ENCODE results near the gene MDN1. TPM values are rescaled to one million over a fixed set of nuclear protein-coding genes. Genes with fewer than 3 reads are reported as not detected.

MDN1 gene
- total RNA-seq, 1 donor from 2014 or later: 61.7 TPM

DNA sequence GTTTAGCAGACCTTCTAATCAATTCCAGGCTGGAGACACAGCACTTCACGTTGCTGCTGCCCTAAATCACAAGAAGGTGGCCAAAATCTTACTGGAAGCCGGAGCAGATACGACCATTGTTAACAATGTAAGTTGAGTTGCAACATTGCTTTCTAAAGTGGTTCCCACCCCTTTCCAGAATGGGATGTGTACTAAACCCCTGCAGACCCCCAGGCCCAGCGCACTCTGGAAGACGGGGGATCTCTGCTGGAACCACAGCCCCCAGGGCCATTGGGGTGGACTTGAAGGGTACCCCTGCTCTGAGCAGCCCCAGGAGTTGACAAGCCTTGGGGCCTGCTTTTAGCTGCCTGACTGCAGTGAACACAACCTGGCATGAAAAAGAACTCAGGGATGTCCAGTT is 203.1 kb downstream of the MDN1 start:
- H3K4me1 Mint-ChIP-seq (ENCODE audit: low read depth): no peaks in the 10 kb centered on the region
- intact Hi-C loops (cut with micrococcal nuclease): no loop called here
- H3K4me3 Mint-ChIP-seq (ENCODE audit: low read depth): no peak overlapping the region

DNA sequence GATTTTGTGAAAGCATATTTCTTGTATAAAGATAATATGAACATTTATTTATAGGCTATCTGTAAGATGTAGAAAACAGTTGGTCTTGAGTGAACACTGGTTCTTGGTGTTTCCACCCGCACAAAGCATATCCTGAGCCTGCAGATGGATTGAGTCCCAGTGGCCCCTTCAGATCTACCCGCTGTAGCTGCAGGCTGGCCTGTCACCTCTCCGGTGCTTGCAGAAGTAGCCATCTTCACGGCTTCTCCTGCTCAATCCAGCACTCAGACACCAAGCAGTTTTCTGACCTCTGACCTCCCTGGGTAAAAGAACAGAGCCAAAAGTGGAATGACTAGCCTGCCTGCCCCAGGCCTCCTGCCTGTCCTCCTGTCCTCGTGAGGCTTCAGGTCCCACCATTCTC is 203.7 kb downstream of the MDN1 start:
- Mint-ChIP-seq H3K36me3 (ENCODE audit: low read depth) (no peaks in the 10 kb centered on the region), H3K27ac (no peak overlapping the region), H3K4me1 (ENCODE audit: low read depth) (no peaks in the 10 kb centered on the region), H3K4me3 (ENCODE audit: low read depth) (no peak overlapping the region), H3K9me3 (no peaks in the 10 kb centered on the region), H3K27me3 (ENCODE audit: low read depth) (no peaks in the 10 kb centered on the region)
- intact Hi-C loops (cut with micrococcal nuclease): no loop called here
- DNase-seq (ENCODE audit: low spot score): no peak

More for the DNA sequence above, 203.1 kb downstream of the MDN1 start:
- Mint-ChIP-seq H3K9me3 (no peaks in the 10 kb centered on the region), H3K36me3 (ENCODE audit: low read depth) (no peaks in the 10 kb centered on the region), H3K27me3 (ENCODE audit: low read depth) (no peaks in the 10 kb centered on the region), H3K27ac (no peak overlapping the region)
- no peak for DNase-seq (ENCODE audit: low spot score)

DNA sequence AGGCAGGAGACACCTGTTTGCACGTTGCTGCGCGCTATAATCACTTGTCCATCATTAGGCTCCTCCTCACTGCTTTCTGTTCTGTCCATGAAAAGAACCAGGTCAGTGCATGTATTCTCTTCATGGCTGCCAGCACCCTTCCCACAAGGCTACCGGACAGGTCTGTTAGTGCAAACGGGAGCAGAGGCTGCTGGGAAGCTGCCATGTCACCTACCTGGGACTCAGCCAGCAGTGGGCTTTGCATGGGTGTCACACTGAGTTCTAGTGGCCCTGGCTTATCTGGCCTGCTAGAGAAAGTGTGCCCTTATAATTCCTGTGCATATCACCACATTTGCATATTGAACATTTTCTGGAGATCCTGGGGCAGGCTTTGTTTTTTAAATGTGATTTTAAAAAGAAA is 205.8 kb downstream of the MDN1 start:
- H3K9me3 Mint-ChIP-seq: no peaks in the 10 kb centered on the region
- no peak for DNase-seq (ENCODE audit: low spot score)
- no peak overlapping the region for H3K27ac Mint-ChIP-seq
- H3K36me3 Mint-ChIP-seq (ENCODE audit: low read depth): no peaks in the 10 kb centered on the region
- no peaks in the 10 kb centered on the region for H3K4me1 Mint-ChIP-seq (ENCODE audit: low read depth)
- H3K4me3 Mint-ChIP-seq (ENCODE audit: low read depth): no peak overlapping the region
- intact Hi-C loops (cut with micrococcal nuclease): no loop called here
- H3K27me3 Mint-ChIP-seq (ENCODE audit: low read depth): no peaks in the 10 kb centered on the region

DNA sequence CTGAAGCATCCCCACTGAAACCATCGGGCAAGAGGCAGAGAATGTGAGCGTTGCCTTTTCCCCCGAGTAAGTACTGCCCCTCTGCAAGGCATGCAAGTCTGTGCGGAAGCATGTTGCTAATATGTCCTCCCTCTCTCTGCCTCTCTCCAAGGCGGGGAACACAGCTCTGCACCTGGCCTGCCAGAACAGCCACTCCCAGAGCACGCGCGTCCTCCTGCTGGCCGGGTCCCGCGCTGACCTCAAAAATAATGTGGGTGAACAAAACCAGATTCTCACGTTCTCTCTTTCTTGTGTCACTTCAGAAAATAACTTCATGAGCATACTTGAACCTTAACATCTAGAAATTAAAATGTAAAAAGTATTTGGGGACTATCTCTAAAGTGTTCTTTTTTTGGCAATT is 207.5 kb downstream of the MDN1 start:
- intact Hi-C loops (cut with micrococcal nuclease): no loop called here
- Mint-ChIP-seq H3K4me3 (ENCODE audit: low read depth) (no peak overlapping the region), H3K36me3 (ENCODE audit: low read depth) (no peaks in the 10 kb centered on the region), H3K27me3 (ENCODE audit: low read depth) (no peaks in the 10 kb centered on the region), H3K27ac (no peak overlapping the region), H3K4me1 (ENCODE audit: low read depth) (no peaks in the 10 kb centered on the region), H3K9me3 (no peaks in the 10 kb centered on the region)
- no peak for DNase-seq (ENCODE audit: low spot score)

DNA sequence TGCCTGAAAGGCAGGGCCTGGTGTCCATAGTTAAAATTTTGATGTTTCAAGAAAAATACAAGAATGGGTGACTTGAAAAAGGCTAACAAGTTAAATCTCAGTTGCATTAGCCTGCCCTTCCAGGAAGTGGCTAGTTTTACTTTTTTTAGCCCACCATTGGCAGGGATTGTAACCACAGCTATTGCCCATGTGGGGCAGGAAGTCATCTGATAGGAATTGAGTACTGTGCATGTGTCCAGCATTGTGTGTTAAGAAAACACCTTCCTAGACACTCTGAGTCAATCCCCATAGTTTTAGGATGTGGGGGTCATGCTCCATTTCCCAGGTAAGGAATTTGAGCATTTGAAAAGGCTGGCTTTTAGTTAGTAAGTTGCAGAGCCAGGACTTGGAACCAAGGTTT is 207.9 kb downstream of the MDN1 start:
- DNase-seq (ENCODE audit: low spot score): no peak
- intact Hi-C loops (cut with micrococcal nuclease): no loop called here
- Mint-ChIP-seq H3K9me3 (no peaks in the 10 kb centered on the region), H3K4me1 (ENCODE audit: low read depth) (no peaks in the 10 kb centered on the region), H3K36me3 (ENCODE audit: low read depth) (no peaks in the 10 kb centered on the region), H3K27ac (no peak overlapping the region), H3K4me3 (ENCODE audit: low read depth) (no peak overlapping the region), H3K27me3 (ENCODE audit: low read depth) (no peaks in the 10 kb centered on the region)

DNA sequence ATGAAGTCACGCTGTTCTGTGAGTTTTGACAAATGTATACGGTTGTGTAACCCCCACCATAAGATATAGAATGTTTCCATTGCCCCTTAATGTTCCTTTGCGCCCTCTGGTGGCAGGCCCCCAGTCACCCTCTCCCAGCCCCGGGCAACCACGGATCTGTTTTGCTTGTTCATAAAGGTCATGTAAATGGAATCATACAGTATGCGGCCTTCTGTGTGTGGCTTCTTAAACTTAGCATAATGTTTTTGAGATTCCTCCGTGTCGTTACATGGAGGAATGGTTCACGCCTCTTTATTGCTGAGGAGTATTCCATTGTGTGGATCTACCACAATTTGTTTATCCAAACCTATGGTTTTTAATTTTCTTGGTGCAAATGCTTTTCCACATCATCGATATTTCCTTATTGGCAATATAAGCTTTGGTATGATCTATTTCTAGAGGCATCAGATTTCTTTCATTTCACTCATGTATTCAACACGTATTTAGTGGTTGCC is 209.4 kb downstream of the MDN1 start:
- H3K27me3 Mint-ChIP-seq (ENCODE audit: low read depth): no peaks in the 10 kb centered on the region
- H3K4me1 Mint-ChIP-seq (ENCODE audit: low read depth): no peaks in the 10 kb centered on the region

DNA sequence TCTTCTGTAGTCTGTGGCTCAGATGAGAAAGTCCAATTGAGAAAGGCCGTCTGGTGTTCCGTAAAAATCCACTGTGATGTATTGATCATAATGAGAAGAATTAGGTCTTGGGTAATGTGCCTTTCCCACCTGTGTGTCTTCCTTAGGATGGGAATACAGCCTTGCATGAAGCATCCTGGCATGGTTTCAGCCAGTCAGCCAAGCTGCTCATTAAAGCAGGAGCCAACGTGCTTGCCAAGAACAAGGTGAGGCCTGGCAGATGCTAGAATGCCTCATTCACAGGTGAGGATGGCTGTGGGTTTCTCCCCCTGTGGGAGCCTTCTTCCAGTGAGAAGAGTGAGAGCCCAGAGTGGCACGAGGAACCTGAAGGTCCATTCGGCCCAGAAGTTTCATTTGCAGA is 213.7 kb downstream of the MDN1 start:
- intact Hi-C loops (cut with micrococcal nuclease): no loop called here
- no peak for DNase-seq (ENCODE audit: low spot score)
- no peak overlapping the region for H3K27ac Mint-ChIP-seq
- H3K36me3 Mint-ChIP-seq (ENCODE audit: low read depth): no peaks in the 10 kb centered on the region
- H3K9me3 Mint-ChIP-seq: no peaks in the 10 kb centered on the region
- no peaks in the 10 kb centered on the region for H3K27me3 Mint-ChIP-seq (ENCODE audit: low read depth)
- no peak overlapping the region for H3K4me3 Mint-ChIP-seq (ENCODE audit: low read depth)
- no peaks in the 10 kb centered on the region for H3K4me1 Mint-ChIP-seq (ENCODE audit: low read depth)

More for the DNA sequence above, 209.4 kb downstream of the MDN1 start:
- peak; percentile 57 for DNase-seq (ENCODE audit: low spot score)
- no peak overlapping the region for H3K27ac Mint-ChIP-seq
- no peak overlapping the region for H3K4me3 Mint-ChIP-seq (ENCODE audit: low read depth)
- intact Hi-C loops (cut with micrococcal nuclease): loop anchor here (1.0 kb wide), 2 partner anchors 178 to 242 kb away; no protein-coding TSS in a partner anchor
- H3K9me3 Mint-ChIP-seq: no peaks in the 10 kb centered on the region
- no peaks in the 10 kb centered on the region for H3K36me3 Mint-ChIP-seq (ENCODE audit: low read depth)

DNA sequence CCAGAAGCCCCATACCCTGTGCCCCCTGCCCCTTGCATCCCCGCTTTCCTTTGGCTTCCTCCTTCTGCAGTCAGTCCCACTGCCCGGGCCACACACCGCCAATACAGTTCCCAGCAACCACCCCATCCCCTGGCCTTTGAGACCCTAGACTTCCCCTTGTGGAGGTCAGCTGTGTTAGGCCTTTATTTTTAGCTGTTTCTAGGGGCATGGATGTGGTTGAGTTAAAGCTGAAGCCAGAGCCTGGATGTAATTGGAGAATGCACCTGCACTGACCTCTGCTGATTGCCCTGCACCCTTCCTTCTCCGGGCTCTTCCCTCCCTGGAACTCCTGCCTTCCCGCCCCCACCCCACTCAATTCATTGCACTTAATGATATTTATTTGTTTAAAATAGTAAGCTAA is 214.9 kb downstream of the MDN1 start:
- Mint-ChIP-seq H3K27me3 (ENCODE audit: low read depth) (no peaks in the 10 kb centered on the region), H3K9me3 (no peaks in the 10 kb centered on the region), H3K4me1 (ENCODE audit: low read depth) (no peaks in the 10 kb centered on the region), H3K27ac (no peak overlapping the region), H3K36me3 (ENCODE audit: low read depth) (no peaks in the 10 kb centered on the region), H3K4me3 (ENCODE audit: low read depth) (no peak overlapping the region)
- DNase-seq (ENCODE audit: low spot score): no peak
- intact Hi-C loops (cut with micrococcal nuclease): no loop called here

DNA sequence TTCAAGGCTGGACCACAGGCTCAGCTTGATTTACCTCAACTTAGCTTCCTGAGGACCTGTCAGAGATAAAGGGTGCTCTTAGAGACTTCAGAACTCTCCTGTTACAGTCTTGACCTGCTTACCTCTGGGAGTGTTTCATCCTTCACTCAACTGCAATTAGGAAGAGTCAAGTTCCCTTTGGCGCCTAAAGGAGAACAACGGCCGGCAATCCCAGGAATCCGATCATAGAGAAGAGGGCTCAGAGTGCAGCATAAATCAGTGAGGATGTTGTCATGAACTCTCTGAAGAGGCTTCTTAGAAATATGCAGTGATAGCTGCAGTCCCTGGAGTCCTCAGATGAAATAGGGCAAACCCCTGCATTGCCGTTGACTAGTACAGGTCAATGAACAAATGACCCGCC is 217.4 kb downstream of the MDN1 start:
- Mint-ChIP-seq H3K36me3 (ENCODE audit: low read depth) (peaks cover 3% of the 10 kb centered on the region), H3K4me1 (ENCODE audit: low read depth) (peaks cover 13% of the 10 kb centered on the region), H3K4me3 (ENCODE audit: low read depth) (no peak overlapping the region), H3K27me3 (ENCODE audit: low read depth) (no peaks in the 10 kb centered on the region), H3K9me3 (peaks cover 3% of the 10 kb centered on the region), H3K27ac (no peak overlapping the region)
- intact Hi-C loops (cut with micrococcal nuclease): no loop called here
- no peak for DNase-seq (ENCODE audit: low spot score)

DNA sequence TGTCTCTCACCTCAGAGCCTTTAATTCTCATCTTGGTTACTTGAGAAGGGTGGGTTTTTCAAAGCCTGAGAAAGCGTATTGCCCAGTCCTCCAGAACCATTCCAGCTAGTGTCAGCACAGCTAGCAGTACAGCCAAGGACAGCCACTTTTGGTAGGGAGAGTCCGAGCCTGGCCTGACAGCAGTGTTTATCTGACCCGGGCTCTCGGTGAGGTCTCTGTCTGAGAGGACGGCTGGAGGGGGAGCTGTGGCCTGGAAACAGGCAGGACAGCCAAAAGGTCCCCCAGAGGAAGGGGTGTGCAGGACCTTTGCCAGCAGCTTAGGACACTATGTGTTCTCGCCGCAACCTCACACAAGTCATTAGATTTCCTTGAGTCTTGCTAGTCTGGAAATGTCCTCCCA is 219.9 kb downstream of the MDN1 start:
- H3K36me3 Mint-ChIP-seq (ENCODE audit: low read depth): peaks cover 14% of the 10 kb centered on the region
- intact Hi-C loops (cut with micrococcal nuclease): loop anchor here (5.0 kb wide), 2 partner anchors 167 to 232 kb away; partner anchors contain the start of gene ANKRD6
- DNase-seq (ENCODE audit: low spot score): no peak

DNA sequence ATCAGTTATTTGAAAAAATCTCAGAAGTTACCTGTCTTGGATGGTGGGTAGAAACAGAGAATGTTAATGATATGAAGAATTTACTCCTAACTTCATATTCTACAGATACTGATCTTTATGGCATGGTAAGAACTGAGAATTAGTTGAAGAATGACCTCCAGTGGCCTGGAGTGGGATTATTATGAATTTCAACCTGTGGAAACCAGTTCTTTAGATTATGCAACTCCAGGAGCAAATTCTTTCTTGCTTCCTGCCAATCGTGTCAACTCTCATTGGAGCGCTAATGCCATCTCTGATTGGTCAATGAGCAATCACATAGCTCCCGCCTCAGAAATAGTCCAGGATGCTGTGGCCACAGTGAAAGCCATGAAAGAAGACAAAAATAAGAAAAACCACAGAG is 221.6 kb downstream of the MDN1 start:
- Mint-ChIP-seq H3K27me3 (ENCODE audit: low read depth) (no peaks in the 10 kb centered on the region), H3K4me3 (ENCODE audit: low read depth) (no peak overlapping the region), H3K9me3 (peaks cover 16% of the 10 kb centered on the region), H3K36me3 (ENCODE audit: low read depth) (peaks cover 14% of the 10 kb centered on the region), H3K27ac (no peak overlapping the region), H3K4me1 (ENCODE audit: low read depth) (peaks cover 29% of the 10 kb centered on the region)
- intact Hi-C loops (cut with micrococcal nuclease): loop anchor here (5.0 kb wide), 2 partner anchors 166 to 231 kb away; partner anchors contain the start of gene ANKRD6
- DNase-seq (ENCODE audit: low spot score): no peak

More for the DNA sequence above, 219.9 kb downstream of the MDN1 start:
- peaks cover 29% of the 10 kb centered on the region for H3K4me1 Mint-ChIP-seq (ENCODE audit: low read depth)
- H3K27me3 Mint-ChIP-seq (ENCODE audit: low read depth): no peaks in the 10 kb centered on the region
- H3K4me3 Mint-ChIP-seq (ENCODE audit: low read depth): no peak overlapping the region
- H3K9me3 Mint-ChIP-seq: peaks cover 16% of the 10 kb centered on the region
- no peak overlapping the region for H3K27ac Mint-ChIP-seq

DNA sequence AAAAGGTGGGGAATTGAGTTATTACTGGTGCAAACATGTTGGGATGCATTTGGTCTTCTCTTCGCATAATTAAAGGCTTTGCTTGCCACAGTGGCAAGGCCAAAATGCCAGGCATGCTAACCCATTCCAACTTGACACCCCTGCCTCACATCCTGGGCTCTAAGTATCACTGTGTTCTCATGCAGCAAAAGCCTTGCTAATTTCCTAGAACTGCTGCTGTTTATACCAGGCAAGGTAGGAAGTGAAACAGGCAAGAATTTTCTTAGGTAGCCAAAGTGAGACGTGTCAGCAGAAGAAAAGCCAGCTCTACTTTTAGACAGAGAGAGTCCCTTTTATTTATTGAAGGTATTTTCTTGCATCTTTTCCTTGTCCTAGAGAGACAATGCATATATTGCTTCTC is 222.2 kb downstream of the MDN1 start:
- intact Hi-C loops (cut with micrococcal nuclease): loop anchor here (5.0 kb wide), 2 partner anchors 165 to 230 kb away; partner anchors contain the start of gene ANKRD6
- no peak overlapping the region for H3K27ac Mint-ChIP-seq

DNA sequence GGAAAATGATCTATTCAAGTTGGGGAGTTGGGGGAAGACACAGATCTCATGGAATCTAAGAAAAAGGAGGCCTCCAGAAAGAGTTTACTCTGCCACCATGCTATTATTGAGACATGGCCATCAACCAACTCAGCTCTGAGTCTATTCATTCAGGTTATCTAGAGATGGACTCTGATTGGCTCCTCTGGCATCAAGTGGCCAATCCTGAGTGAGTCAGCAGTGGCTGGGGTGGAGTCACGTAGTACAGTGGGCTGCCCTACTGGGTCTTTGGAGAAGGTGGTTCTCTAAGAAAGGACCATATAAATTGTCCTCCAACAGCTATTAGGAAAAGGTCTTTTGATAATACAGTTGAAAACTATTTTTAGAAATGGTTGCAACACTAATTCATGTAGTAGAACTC is 223.1 kb downstream of the MDN1 start:
- peak overlapping the region; percentile 77 for H3K27ac Mint-ChIP-seq
- peaks cover 14% of the 10 kb centered on the region for H3K36me3 Mint-ChIP-seq (ENCODE audit: low read depth)
- no peak overlapping the region for H3K4me3 Mint-ChIP-seq (ENCODE audit: low read depth)
- no peak for DNase-seq (ENCODE audit: low spot score)
- peaks cover 29% of the 10 kb centered on the region for H3K4me1 Mint-ChIP-seq (ENCODE audit: low read depth)
- no peaks in the 10 kb centered on the region for H3K27me3 Mint-ChIP-seq (ENCODE audit: low read depth)
- intact Hi-C loops (cut with micrococcal nuclease): loop anchor here (5.0 kb wide), 2 partner anchors 164 to 229 kb away; partner anchors contain the start of gene ANKRD6
- H3K9me3 Mint-ChIP-seq: peaks cover 16% of the 10 kb centered on the region

More for the DNA sequence above, 222.2 kb downstream of the MDN1 start:
- Mint-ChIP-seq H3K36me3 (ENCODE audit: low read depth) (peaks cover 14% of the 10 kb centered on the region), H3K4me3 (ENCODE audit: low read depth) (no peak overlapping the region), H3K27me3 (ENCODE audit: low read depth) (no peaks in the 10 kb centered on the region), H3K4me1 (ENCODE audit: low read depth) (peaks cover 29% of the 10 kb centered on the region), H3K9me3 (peaks cover 16% of the 10 kb centered on the region)
- no peak for DNase-seq (ENCODE audit: low spot score)

Measured in activated T-helper 2 cell treated with anti-CD3 and anti-CD28 coated beads, Interferon-gamma antibody, Interleukin-2, Interleukin-4, amounts not matched to agents 10 μg/mL and 5 μg/mL and 100 μg/mL, durations not matched to agents 14 hours and 24 hours and 36 hours (primary cell).